Mesothelial cell of epicardium (in vitro differentiated cells): Measurements from ENCODE around the gene GFOD1. TPM values are rescaled to one million over a fixed set of nuclear protein-coding genes. Genes with fewer than 3 reads are reported as not detected.

Source experiments
- DNase-seq, 2 experiments: peaks; one replicate each; pipeline ENCODE4 v3.0.0; 2021; ENCODE audit warnings: low spot score in 2 of 2; ENCODE audit not compliant: unreplicated experiment in 2 of 2
- H3K27ac Mint-ChIP-seq: 2 replicates; pipeline ENCODE4 v1.8.0; 2021; ENCODE audit warnings: mixed read lengths
- H3K27me3 Mint-ChIP-seq: 2 replicates; pipeline ENCODE4 v1.8.0; 2021; ENCODE audit warnings: low read depth, mixed read lengths
- H3K36me3 Mint-ChIP-seq: 2 replicates; pipeline ENCODE4 v1.8.0; 2021; ENCODE audit warnings: mixed read lengths
- H3K4me1 Mint-ChIP-seq: 2 replicates; pipeline ENCODE4 v1.8.0; 2021; ENCODE audit warnings: mixed read lengths
- H3K4me3 Mint-ChIP-seq: 2 replicates; pipeline ENCODE4 v1.8.0; 2021; ENCODE audit warnings: mild to moderate bottlenecking, moderate library complexity, mixed read lengths
- H3K9me3 Mint-ChIP-seq: 2 replicates; pipeline ENCODE4 v1.8.0; 2021; ENCODE audit warnings: mixed read lengths
- total RNA-seq: library from RNA; stranded (reverse); gene quantifications from 3 replicates; pipeline ENCODE4 v1.2.1, GENCODE V29; 2021
- TF ChIP-seq, protein P1 (sequence below): fragments of 200-600 bp; sonication (generic); IDR thresholded peaks from one replicate; pipeline ENCODE4 v1.5.0; 2021; ENCODE audit warnings: antibody characterized with exemption; ENCODE audit not compliant: unreplicated experiment

GFOD1 gene
- total RNA-seq, 1 donor from 2014 or later = 4.8 TPM

DNA sequence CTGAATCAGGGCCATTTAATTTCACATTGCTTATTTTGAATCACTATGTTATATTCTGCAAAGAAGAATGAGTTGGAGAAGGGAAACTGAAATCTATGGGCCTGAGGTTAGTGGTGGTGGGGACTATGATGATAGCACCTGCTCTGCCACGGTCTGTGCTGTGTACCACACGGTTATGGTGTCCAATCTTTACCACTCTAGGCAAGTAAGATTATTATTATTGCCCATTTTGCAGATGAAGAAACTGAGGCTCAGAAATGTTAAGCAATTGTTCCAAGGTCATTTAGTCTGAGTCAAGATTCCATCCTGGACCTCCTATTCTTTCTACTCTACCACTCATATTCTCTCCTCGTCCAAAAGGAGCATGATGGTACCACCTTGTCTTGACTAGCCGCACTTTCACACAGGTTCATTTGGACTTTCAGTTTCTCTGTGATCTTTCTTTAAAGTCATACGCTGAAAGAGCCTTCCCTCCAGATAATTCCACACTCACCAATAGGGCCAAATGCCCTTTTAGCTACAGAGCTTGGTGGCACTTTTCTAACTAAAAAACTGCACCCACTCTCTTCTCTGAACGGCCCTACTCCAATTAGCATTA is 56.2 kb downstream of the GFOD1 start:
- DNase-seq = no peak
- peaks cover 6% of the 10 kb centered on the region for H3K4me1 Mint-ChIP-seq
- TF ChIP-seq, protein P1, sequence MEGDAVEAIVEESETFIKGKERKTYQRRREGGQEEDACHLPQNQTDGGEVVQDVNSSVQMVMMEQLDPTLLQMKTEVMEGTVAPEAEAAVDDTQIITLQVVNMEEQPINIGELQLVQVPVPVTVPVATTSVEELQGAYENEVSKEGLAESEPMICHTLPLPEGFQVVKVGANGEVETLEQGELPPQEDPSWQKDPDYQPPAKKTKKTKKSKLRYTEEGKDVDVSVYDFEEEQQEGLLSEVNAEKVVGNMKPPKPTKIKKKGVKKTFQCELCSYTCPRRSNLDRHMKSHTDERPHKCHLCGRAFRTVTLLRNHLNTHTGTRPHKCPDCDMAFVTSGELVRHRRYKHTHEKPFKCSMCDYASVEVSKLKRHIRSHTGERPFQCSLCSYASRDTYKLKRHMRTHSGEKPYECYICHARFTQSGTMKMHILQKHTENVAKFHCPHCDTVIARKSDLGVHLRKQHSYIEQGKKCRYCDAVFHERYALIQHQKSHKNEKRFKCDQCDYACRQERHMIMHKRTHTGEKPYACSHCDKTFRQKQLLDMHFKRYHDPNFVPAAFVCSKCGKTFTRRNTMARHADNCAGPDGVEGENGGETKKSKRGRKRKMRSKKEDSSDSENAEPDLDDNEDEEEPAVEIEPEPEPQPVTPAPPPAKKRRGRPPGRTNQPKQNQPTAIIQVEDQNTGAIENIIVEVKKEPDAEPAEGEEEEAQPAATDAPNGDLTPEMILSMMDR = no peak
- H3K4me3 Mint-ChIP-seq = no peak overlapping the region
- H3K27me3 Mint-ChIP-seq = peaks cover 7% of the 10 kb centered on the region
- H3K27ac Mint-ChIP-seq = no peak overlapping the region
- H3K9me3 Mint-ChIP-seq = peaks cover 9% of the 10 kb centered on the region
- no peaks in the 10 kb centered on the region for H3K36me3 Mint-ChIP-seq

DNA sequence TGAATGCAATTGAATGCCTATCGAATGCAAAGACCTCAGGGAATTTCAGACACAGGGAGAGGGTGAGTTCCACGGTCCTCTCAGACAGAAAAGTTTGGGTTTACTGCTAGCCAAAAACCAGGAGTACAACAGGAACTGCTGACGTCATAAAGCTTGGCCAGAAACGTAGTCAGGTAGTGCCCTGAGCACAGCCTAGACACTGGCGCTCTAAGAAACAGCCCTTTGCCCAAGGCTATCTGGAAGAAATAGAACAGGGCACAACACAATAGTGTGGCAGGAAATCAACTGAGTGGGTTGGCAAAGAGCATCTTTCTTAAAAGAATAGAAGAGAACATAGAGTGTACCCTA is 58.0 kb downstream of the GFOD1 start:
- no peak overlapping the region for H3K27ac Mint-ChIP-seq
- peaks cover 6% of the 10 kb centered on the region for H3K9me3 Mint-ChIP-seq
- no peak overlapping the region for H3K4me3 Mint-ChIP-seq
- TF ChIP-seq, protein P1 = no peak
- H3K27me3 Mint-ChIP-seq = peaks cover 7% of the 10 kb centered on the region
- H3K4me1 Mint-ChIP-seq = peaks cover 13% of the 10 kb centered on the region
- no peak for DNase-seq
- no peaks in the 10 kb centered on the region for H3K36me3 Mint-ChIP-seq

DNA sequence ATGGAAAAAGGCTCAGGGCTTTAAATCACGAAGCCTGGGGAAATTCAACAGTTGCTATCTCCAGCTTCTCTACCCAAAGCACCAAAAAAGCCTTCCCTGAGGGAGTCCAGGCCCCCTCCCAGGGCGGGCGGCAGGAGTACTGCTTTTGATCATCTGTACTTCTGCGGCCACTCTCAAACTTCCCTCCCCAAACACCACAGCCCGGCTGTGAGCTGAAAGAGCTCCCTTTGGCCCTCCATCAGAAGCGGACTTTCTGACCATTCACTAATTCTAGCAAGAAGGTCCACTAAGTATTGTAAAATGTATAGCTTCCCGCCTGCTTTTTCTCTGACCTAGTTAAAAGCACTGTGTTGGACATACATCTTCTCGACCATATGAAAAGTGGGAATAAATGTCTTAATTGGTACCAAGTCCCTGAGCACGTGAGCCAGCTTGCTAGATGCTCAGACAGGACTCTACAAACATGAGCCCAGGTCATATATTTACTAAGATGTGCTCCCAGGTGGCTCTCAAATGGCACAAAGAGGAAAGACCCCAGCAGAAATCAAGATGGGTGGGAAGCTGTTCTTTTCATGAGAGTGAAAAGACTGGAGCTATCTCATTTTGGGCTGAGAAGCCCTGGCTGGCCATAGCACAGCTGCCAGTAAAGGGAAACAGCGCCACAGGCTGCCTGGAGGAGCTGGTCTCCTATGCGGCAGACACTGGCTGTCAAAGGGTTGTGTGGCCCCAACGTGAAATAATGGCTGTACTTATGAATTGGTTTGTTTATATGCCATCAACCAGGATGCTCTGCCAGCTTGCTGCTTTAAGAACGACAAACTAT is 58.6 kb downstream of the GFOD1 start:
- TF ChIP-seq, protein P1 = no peak
- Mint-ChIP-seq H3K4me3 (no peak overlapping the region), H3K27me3 (peaks cover 7% of the 10 kb centered on the region), H3K9me3 (peaks cover 1% of the 10 kb centered on the region), H3K4me1 (peaks cover 13% of the 10 kb centered on the region), H3K36me3 (no peaks in the 10 kb centered on the region), H3K27ac (no peak overlapping the region)
- DNase-seq = no peak

DNA sequence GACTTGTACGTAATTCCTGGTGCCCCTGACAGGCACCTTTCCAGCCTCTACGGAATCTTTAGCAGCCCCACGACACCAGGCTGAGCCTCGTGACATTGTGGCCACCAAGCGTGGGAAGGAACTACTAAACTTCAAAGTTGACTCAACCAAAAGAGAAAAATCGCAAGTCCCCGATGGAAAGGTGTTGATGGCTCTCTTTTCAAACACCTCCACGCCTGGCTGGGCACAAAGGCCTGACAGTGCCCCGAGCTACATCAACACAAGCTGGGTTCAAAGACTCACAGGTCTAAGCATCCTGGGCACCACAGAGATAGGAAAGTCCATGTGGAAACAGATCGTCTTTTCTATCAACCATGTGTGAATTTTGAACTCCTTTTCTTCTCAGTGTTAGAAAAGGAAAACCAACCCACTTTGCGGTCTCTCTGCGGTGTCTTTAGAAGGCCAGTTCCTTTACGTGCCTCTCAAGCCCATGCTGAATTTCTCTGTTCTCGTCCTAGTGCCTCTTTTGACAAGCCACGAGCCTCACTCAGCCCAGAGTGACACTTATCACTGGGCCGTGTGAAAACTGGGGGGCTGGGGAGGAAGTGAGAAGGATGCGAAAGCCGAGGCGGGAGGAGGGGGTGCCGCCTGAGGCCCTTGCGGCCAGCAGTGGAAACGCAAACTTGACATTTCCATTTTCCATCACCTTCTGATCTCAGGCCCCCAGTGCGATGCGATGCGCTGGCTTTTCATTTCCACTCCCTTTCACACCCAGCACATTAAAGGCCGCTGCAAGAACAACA is 59.4 kb downstream of the GFOD1 start:
- Mint-ChIP-seq H3K4me1 (peaks cover 13% of the 10 kb centered on the region), H3K4me3 (no peak overlapping the region), H3K36me3 (no peaks in the 10 kb centered on the region), H3K27ac (no peak overlapping the region), H3K27me3 (peaks cover 7% of the 10 kb centered on the region), H3K9me3 (no peaks in the 10 kb centered on the region)
- DNase-seq = no peak
- TF ChIP-seq, protein P1 = no peak

DNA sequence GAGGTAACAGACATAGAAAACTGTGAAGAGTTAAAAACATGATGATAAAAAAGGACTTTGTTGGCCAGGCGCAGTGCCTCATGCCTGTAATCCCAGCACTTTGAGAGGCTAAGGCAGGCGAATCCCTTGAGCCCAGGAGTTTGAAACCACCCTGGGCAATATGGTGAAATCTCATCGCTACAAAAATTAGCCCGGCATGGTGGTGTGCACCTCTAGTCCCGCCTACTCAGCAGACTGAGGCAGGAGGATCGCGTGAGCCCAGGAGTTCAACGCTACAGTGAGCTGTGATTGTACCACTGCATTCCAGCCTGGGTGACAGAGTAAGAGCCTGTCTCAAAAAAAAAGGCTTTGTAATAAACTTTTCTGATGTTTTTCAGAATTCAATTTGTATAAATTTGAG is 60.1 kb downstream of the GFOD1 start:
- H3K4me3 Mint-ChIP-seq = no peak overlapping the region
- no peak overlapping the region for H3K27ac Mint-ChIP-seq
- H3K27me3 Mint-ChIP-seq = peaks cover 7% of the 10 kb centered on the region
- H3K4me1 Mint-ChIP-seq = peaks cover 20% of the 10 kb centered on the region
- H3K36me3 Mint-ChIP-seq = no peaks in the 10 kb centered on the region
- no peak for DNase-seq
- no peaks in the 10 kb centered on the region for H3K9me3 Mint-ChIP-seq
- TF ChIP-seq, protein P1 = no peak
